IMR-90 (cell line): ENCODE measurements around the gene RPTOR.

ENCODE experiments used
- BHLHE40 ChIP-seq: fragments of 150-350 bp; IDR thresholded peaks from 2 replicates; pipeline ENCODE4 v1.6.1; 2016; ENCODE audit warnings: mild to moderate bottlenecking, low read depth, low read length
- CEBPB ChIP-seq: IDR thresholded peaks from 2 replicates; pipeline ENCODE4 v1.6.1; 2012; ENCODE audit warnings: low read depth, low read length, improper control_type of control experiment
- FOS ChIP-seq: fragments of 150-350 bp; IDR thresholded peaks from 2 replicates; pipeline ENCODE4 v1.6.1; 2016; ENCODE audit warnings: low read depth, low read length
- MAFK ChIP-seq: IDR thresholded peaks from 2 replicates; pipeline ENCODE4 v1.6.1; 2012; ENCODE audit warnings: low read depth, low read length, improper control_type of control experiment
- MAZ ChIP-seq: IDR thresholded peaks from 2 replicates; pipeline ENCODE4 v1.6.1; 2012; ENCODE audit warnings: low read depth, mild to moderate bottlenecking, low read length, improper control_type of control experiment, moderate library complexity, borderline replicate concordance
- MXI1 ChIP-seq: IDR thresholded peaks from 2 replicates; pipeline ENCODE4 v1.6.1; 2012; ENCODE audit warnings: low read depth, mild to moderate bottlenecking, low read length, moderate library complexity, borderline replicate concordance
- POLR2A ChIP-seq: IDR thresholded peaks from 2 replicates; pipeline ENCODE4 v1.6.1; 2012; ENCODE audit warnings: mild to moderate bottlenecking, low read depth, low read length
- RAD21 ChIP-seq: IDR thresholded peaks from 2 replicates; pipeline ENCODE4 v1.6.1; 2012; ENCODE audit warnings: low read length, improper control_type of control experiment
- RCOR1 ChIP-seq: IDR thresholded peaks from 2 replicates; pipeline ENCODE4 v1.6.1; 2012; ENCODE audit warnings: mild to moderate bottlenecking, low read length, improper control_type of control experiment; ENCODE audit not compliant: insufficient replicate concordance
- RFX5 ChIP-seq: IDR thresholded peaks from 2 replicates; pipeline ENCODE4 v1.8.0; 2012; ENCODE audit warnings: low read depth, mild to moderate bottlenecking, low read length, moderate library complexity
- SMC3 ChIP-seq: fragments of 150-350 bp; IDR thresholded peaks from 2 replicates; pipeline ENCODE4 v1.6.1; 2016; ENCODE audit warnings: low read depth, mild to moderate bottlenecking, antibody characterized with exemption, low read length, moderate library complexity
- TF ChIP-seq, protein P1 (sequence below): conservative IDR thresholded peaks from 2 replicates; pipeline ENCODE4 v1.5.1; 2012; ENCODE audit warnings: mild to moderate bottlenecking, low read depth, low read length, improper control_type of control experiment
- TF ChIP-seq, protein P2 (sequence below): fragments of 150-350 bp; IDR thresholded peaks from 2 replicates; pipeline ENCODE4 v1.6.1; 2017; ENCODE audit warnings: mild to moderate bottlenecking, antibody characterized with exemption, low read length, low read depth

- TF ChIP-seq POLR2A: no peak
- no peak for TF ChIP-seq CEBPB
- TF ChIP-seq, protein P1, sequence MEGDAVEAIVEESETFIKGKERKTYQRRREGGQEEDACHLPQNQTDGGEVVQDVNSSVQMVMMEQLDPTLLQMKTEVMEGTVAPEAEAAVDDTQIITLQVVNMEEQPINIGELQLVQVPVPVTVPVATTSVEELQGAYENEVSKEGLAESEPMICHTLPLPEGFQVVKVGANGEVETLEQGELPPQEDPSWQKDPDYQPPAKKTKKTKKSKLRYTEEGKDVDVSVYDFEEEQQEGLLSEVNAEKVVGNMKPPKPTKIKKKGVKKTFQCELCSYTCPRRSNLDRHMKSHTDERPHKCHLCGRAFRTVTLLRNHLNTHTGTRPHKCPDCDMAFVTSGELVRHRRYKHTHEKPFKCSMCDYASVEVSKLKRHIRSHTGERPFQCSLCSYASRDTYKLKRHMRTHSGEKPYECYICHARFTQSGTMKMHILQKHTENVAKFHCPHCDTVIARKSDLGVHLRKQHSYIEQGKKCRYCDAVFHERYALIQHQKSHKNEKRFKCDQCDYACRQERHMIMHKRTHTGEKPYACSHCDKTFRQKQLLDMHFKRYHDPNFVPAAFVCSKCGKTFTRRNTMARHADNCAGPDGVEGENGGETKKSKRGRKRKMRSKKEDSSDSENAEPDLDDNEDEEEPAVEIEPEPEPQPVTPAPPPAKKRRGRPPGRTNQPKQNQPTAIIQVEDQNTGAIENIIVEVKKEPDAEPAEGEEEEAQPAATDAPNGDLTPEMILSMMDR: no peak
- TF ChIP-seq MAZ: no peak
- TF ChIP-seq SMC3: no peak
- TF ChIP-seq RFX5: no peak
- no peak for TF ChIP-seq RAD21
- peak; percentile 68 for TF ChIP-seq MAFK
- TF ChIP-seq BHLHE40: no peak
- TF ChIP-seq, protein P2, sequence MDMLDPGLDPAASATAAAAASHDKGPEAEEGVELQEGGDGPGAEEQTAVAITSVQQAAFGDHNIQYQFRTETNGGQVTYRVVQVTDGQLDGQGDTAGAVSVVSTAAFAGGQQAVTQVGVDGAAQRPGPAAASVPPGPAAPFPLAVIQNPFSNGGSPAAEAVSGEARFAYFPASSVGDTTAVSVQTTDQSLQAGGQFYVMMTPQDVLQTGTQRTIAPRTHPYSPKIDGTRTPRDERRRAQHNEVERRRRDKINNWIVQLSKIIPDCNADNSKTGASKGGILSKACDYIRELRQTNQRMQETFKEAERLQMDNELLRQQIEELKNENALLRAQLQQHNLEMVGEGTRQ: no peak
- TF ChIP-seq MXI1: no peak
- no peak for TF ChIP-seq RCOR1
- no peak for TF ChIP-seq FOS
Observed at GRCh38 chr17:80887639-80888175, 343.1 kb downstream of the RPTOR start.
